OCI-LY3 (cell line): ENCODE measurements around the gene RIPK3.

Experiments
- EZH2phosphoT487 ChIP-seq: fragments of 200-600 bp; shearing (Covaris generic); IDR thresholded peaks from 2 replicates; pipeline ENCODE4 v1.6.1; 2018; ENCODE audit warnings: antibody characterized with exemption, mixed run types, low read depth
- TF ChIP-seq, protein P1 (sequence below): fragments of 200-600, 300-600 bp; sonication (generic); IDR thresholded peaks from 2 replicates; pipeline ENCODE4 v1.5.1; 2014; ENCODE audit warnings: antibody characterized with exemption, low read length, low read depth

DNA sequence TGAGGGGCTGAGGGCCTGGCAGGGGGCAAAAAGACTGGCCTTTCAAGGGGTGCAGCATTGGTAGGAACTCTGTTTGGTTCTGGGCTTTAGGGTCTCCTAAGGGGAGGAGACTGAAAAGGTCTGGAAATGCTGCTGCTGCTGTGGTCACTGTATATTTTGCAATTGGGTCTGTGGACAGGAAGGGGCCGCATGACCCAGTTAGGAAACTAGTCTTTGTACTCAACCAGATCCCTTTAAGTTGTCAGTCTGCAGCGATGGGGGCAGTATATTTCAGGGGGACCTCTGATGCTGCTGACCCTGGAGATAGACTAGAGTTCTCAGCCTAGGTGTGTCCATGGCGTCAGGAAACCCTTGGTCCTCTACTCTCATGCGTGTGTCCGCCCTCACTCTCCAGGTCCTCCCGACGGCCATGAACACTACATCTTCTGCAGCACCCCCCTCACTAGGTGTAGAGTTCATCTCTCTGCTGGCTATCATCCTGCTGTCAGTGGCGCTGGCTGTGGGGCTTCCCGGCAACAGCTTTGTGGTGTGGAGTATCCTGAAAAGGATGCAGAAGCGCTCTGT is 24.5 kb downstream of the RIPK3 start:
- TF ChIP-seq, protein P1, sequence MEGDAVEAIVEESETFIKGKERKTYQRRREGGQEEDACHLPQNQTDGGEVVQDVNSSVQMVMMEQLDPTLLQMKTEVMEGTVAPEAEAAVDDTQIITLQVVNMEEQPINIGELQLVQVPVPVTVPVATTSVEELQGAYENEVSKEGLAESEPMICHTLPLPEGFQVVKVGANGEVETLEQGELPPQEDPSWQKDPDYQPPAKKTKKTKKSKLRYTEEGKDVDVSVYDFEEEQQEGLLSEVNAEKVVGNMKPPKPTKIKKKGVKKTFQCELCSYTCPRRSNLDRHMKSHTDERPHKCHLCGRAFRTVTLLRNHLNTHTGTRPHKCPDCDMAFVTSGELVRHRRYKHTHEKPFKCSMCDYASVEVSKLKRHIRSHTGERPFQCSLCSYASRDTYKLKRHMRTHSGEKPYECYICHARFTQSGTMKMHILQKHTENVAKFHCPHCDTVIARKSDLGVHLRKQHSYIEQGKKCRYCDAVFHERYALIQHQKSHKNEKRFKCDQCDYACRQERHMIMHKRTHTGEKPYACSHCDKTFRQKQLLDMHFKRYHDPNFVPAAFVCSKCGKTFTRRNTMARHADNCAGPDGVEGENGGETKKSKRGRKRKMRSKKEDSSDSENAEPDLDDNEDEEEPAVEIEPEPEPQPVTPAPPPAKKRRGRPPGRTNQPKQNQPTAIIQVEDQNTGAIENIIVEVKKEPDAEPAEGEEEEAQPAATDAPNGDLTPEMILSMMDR = no peak
- TF ChIP-seq EZH2phosphoT487 = no peak
